Activated CD4-positive, CD25-positive, alpha-beta regulatory T cell treated with anti-CD3 and anti-CD28 coated beads, Interleukin-2, amount 50 U/mL, for 16 hours (primary cell): Measurements from ENCODE around the gene EXOC7.
A peak's percentile ranks its signal among the peaks of the same experiment; 100 is the strongest.
"Not testable (repeated sequence)": the region's sequence is repeated elsewhere in the genome, so short reads cannot be mapped to it uniquely, and the experiment has no call there.

ENCODE experiments used
- DNase-seq: peaks from one replicate; pipeline ENCODE4 v3.0.0-alpha.2; 2020; ENCODE audit warnings: low read depth, low spot score

The EXOC7 gene

GRCh38 chr17:76076146-76076764 is 27.3 kb downstream of the EXOC7 start:
- no peak for DNase-seq

GRCh38 chr17:76075364-76076145 is 28.0 kb downstream of the EXOC7 start:
- no peak for DNase-seq

- DNase-seq = no peak
These were observed 28.9 kb downstream of the EXOC7 start, which contains the start of gene GALR2 for GRCh38 chr17:76074390-76075363. Gene GALR2, plus strand, starts transcription at chr17:76074781. Its CDS starts 103 bp downstream, at chr17:76074884.

GRCh38 chr17:76072148-76072858 is 31.3 kb downstream of the EXOC7 start, which contains the start of gene SRP68:
Gene SRP68, minus strand, starts transcription at chr17:76072517. Its CDS starts 26 bp downstream, at chr17:76072491.
- peak; percentile 66 for DNase-seq

GRCh38 chr17:76071531-76072147 is 31.9 kb downstream of the EXOC7 start:
- no peak for DNase-seq

GRCh38 chr17:76065775-76066174 is 37.8 kb downstream of the EXOC7 start:
- DNase-seq = no peak

GRCh38 chr17:76063875-76064546 is 39.6 kb downstream of the EXOC7 start:
- peak; percentile 20 for DNase-seq

GRCh38 chr17:76058264-76058663 is 45.3 kb downstream of the EXOC7 start:
- not testable (repeated sequence) for DNase-seq

- no peak for DNase-seq
These were observed 46.7 kb downstream of the EXOC7 start for GRCh38 chr17:76056882-76057281.

- DNase-seq = no peak
These were observed 49.5 kb downstream of the EXOC7 start for GRCh38 chr17:76054112-76054476.

GRCh38 chr17:76053246-76054111 is 50.1 kb downstream of the EXOC7 start:
- DNase-seq = no peak

GRCh38 chr17:76051561-76051960 is 52.0 kb downstream of the EXOC7 start:
- DNase-seq = no peak

- no peak for DNase-seq
These were observed 52.8 kb downstream of the EXOC7 start for GRCh38 chr17:76050538-76051467.

- no peak for DNase-seq
These were observed 53.6 kb downstream of the EXOC7 start for GRCh38 chr17:76049836-76050537.

- no peak for DNase-seq
These were observed 54.3 kb downstream of the EXOC7 start for GRCh38 chr17:76049239-76049638.

- no peak for DNase-seq
These were observed 54.9 kb downstream of the EXOC7 start for GRCh38 chr17:76048711-76049110.

GRCh38 chr17:76048025-76048605 is 55.5 kb downstream of the EXOC7 start:
- no peak for DNase-seq
